ENCODE results near the gene UQCR10. TPM values are rescaled to one million over a fixed set of nuclear protein-coding genes. Genes with fewer than 3 reads are reported as not detected.

Gene UQCR10
- total and polyA plus RNA-seq, 8 donors = 2.0 to 307 (median 96.9) TPM

GRCh38 chr22:29780748-29781676 is 13.8 kb downstream of the UQCR10 start:
- DNase-seq = peak in 1 of 2 donors; percentile 47
- intact Hi-C loops (cut with DNase I; ENCODE audit: low total_unique reads) = no loop called here
- Histone ChIP-seq H3K9me3 (no peaks in the 10 kb centered on the region), H3K27me3 (no peaks in the 10 kb centered on the region), H3K36me3 (no peaks in the 10 kb centered on the region), H3K4me3 (no peak overlapping the region), H3K4me1 (peaks cover 40 to 76% (median 59%) of the 10 kb centered on the region in 4 donors), H3K27ac (peak overlapping the region; percentile 11 to 87 (median 79))
- WGBS, 5 donors = 51 to 67% (median 59%) methylated on average over 8 of the region's 8 CpGs
- no peak for TF ChIP-seq CTCF (IDR thresholded peaks at IDR 0.05)

GRCh38 chr22:29782061-29782845 is 15.1 kb downstream of the UQCR10 start:
- Histone ChIP-seq H3K4me3 (no peak overlapping the region), H3K27me3 (no peaks in the 10 kb centered on the region), H3K36me3 (peaks cover 0 to 3% (median 1%) of the 10 kb centered on the region in 4 donors), H3K4me1 (peaks cover 48 to 88% (median 70%) of the 10 kb centered on the region in 4 donors), H3K9me3 (no peaks in the 10 kb centered on the region), H3K27ac (peak overlapping the region; percentile 77 to 87 (median 80))
- peak; percentile 86 to 87 for DNase-seq
- TF ChIP-seq POLR2AphosphoS5 (IDR thresholded peaks at IDR 0.05) = peak in 2 of 3 donors; percentile 60 to 74
- no peak for TF ChIP-seq POLR2A (IDR thresholded peaks at IDR 0.05)
- intact Hi-C loops (cut with DNase I; ENCODE audit: low total_unique reads) = no loop called here
- 38 to 68% (median 44%) methylated on average over 3 to 7 of the region's 7 CpGs for WGBS, 5 donors

- no peaks in the 10 kb centered on the region for H3K9me3 ChIP-seq
- TF ChIP-seq EP300 (IDR thresholded peaks at IDR 0.05) (no peak), CTCF (IDR thresholded peaks at IDR 0.05) (no peak), POLR2AphosphoS5 (IDR thresholded peaks at IDR 0.05) (no peak), POLR2A (IDR thresholded peaks at IDR 0.05) (no peak)
- H3K27ac ChIP-seq = peak overlapping the region; percentile 57 to 84 (median 70)
- no peaks in the 10 kb centered on the region for H3K27me3 ChIP-seq
- H3K4me1 ChIP-seq = peaks cover 38 to 79% (median 68%) of the 10 kb centered on the region in 4 donors
- WGBS, 5 donors = 19 to 38% (median 31%) methylated on average over 8 to 9 of the region's 9 CpGs
- H3K36me3 ChIP-seq = peaks cover 17 to 27% (median 24%) of the 10 kb centered on the region in 4 donors
- intact Hi-C loops (cut with DNase I; ENCODE audit: low total_unique reads) = no loop called here
- H3K4me3 ChIP-seq = no peak overlapping the region
- DNase-seq = peak; percentile 44 to 80
Observed at GRCh38 chr22:29784451-29785361, 17.5 kb downstream of the UQCR10 start.

- H3K9me3 ChIP-seq = no peaks in the 10 kb centered on the region
- H3K27me3 ChIP-seq = no peaks in the 10 kb centered on the region
- intact Hi-C loops (cut with DNase I; ENCODE audit: low total_unique reads) = no loop called here
- peak overlapping the region; percentile 21 to 84 (median 55) for H3K27ac ChIP-seq
- TF ChIP-seq POLR2A (IDR thresholded peaks at IDR 0.05) (no peak), POLR2AphosphoS5 (IDR thresholded peaks at IDR 0.05) (peak in 2 of 3 donors; percentile 48 to 49)
- peaks cover 37 to 71% (median 61%) of the 10 kb centered on the region in 4 donors for H3K4me1 ChIP-seq
- DNase-seq = peak; percentile 59 to 66
- WGBS, 5 donors = 30 to 41% (median 35%) methylated on average over 5 of the region's 5 CpGs
- no peak overlapping the region for H3K4me3 ChIP-seq
- H3K36me3 ChIP-seq = peaks cover 28 to 40% (median 37%) of the 10 kb centered on the region in 4 donors
Observed at GRCh38 chr22:29786031-29786430, 18.9 kb downstream of the UQCR10 start.

All from stomach (tissue), 9 donors.